Measurements from ENCODE around the gene SLC28A1. TPM values are rescaled to one million over a fixed set of nuclear protein-coding genes. Genes with fewer than 3 reads are reported as not detected.

SLC28A1 gene
- total RNA-seq, 2 donors from 2014 or later = 0.12 TPM; not detected in 1

- no peaks in the 10 kb centered on the region for H3K27me3 ChIP-seq
- no peak for DNase-seq (ENCODE audit: low spot score)
- H3K36me3 ChIP-seq = no peaks in the 10 kb centered on the region
- no peaks in the 10 kb centered on the region for H3K9me3 ChIP-seq
- H3K4me1 ChIP-seq = peaks cover 0 to 12% of the 10 kb centered on the region in 2 donors
- no peak for TF ChIP-seq CTCF (IDR thresholded peaks at IDR 0.05)
- no peak overlapping the region for H3K27ac ChIP-seq
- H3K4me3 ChIP-seq = no peak overlapping the region
These were observed 4.2 kb downstream of the SLC28A1 start for GRCh38 chr15:84888639-84889038.

- no peak for DNase-seq (ENCODE audit: low spot score)
- Histone ChIP-seq H3K9me3 (no peaks in the 10 kb centered on the region), H3K36me3 (no peaks in the 10 kb centered on the region), H3K4me1 (peaks cover 0 to 4% of the 10 kb centered on the region in 2 donors), H3K4me3 (no peak overlapping the region), H3K27me3 (no peaks in the 10 kb centered on the region), H3K27ac (no peak overlapping the region)
- TF ChIP-seq CTCF (IDR thresholded peaks at IDR 0.05) = no peak
These were observed 5.0 kb downstream of the SLC28A1 start for GRCh38 chr15:84889313-84889990.

- Histone ChIP-seq H3K27me3 (no peaks in the 10 kb centered on the region), H3K9me3 (no peaks in the 10 kb centered on the region), H3K4me1 (no peaks in the 10 kb centered on the region), H3K36me3 (no peaks in the 10 kb centered on the region), H3K27ac (no peak overlapping the region), H3K4me3 (no peak overlapping the region)
- no peak for DNase-seq (ENCODE audit: low spot score)
- no peak for TF ChIP-seq CTCF (IDR thresholded peaks at IDR 0.05)
These were observed 5.7 kb downstream of the SLC28A1 start for GRCh38 chr15:84889991-84890669.

GRCh38 chr15:84890670-84891162, 6.3 kb downstream of the SLC28A1 start:
- Histone ChIP-seq H3K27me3 (no peaks in the 10 kb centered on the region), H3K4me1 (no peaks in the 10 kb centered on the region), H3K27ac (no peak overlapping the region), H3K36me3 (no peaks in the 10 kb centered on the region), H3K4me3 (no peak overlapping the region), H3K9me3 (no peaks in the 10 kb centered on the region)
- no peak for DNase-seq (ENCODE audit: low spot score)
- TF ChIP-seq CTCF (IDR thresholded peaks at IDR 0.05) = no peak

GRCh38 chr15:84891339-84891738, 6.9 kb downstream of the SLC28A1 start:
- H3K4me3 ChIP-seq = no peak overlapping the region
- no peaks in the 10 kb centered on the region for H3K9me3 ChIP-seq
- DNase-seq (ENCODE audit: low spot score) = no peak
- no peaks in the 10 kb centered on the region for H3K4me1 ChIP-seq
- no peak for TF ChIP-seq CTCF (IDR thresholded peaks at IDR 0.05)
- no peak overlapping the region for H3K27ac ChIP-seq
- H3K27me3 ChIP-seq = no peaks in the 10 kb centered on the region
- H3K36me3 ChIP-seq = no peaks in the 10 kb centered on the region
